Stimulated activated CD8-positive, alpha-beta memory T cell treated with anti-CD3 and anti-CD28 coated beads, Interleukin-12 subunit alpha, Interleukin-12 subunit beta, amount 100 ng/mL, for 1 hour (primary cell): Measurements from ENCODE around the gene ZNF280D.
"Not testable (repeated sequence)": the region's sequence is repeated elsewhere in the genome, so short reads cannot be mapped to it uniquely, and the experiment has no call there.

Source experiments
- DNase-seq: peaks from one replicate; pipeline ENCODE4 v3.0.0-alpha.2; 2020; ENCODE audit warnings: low read depth

The ZNF280D gene

GRCh38 chr15:56715220-56715619 lies 18.1 kb downstream of the ZNF280D start:
- no peak for DNase-seq

DNA sequence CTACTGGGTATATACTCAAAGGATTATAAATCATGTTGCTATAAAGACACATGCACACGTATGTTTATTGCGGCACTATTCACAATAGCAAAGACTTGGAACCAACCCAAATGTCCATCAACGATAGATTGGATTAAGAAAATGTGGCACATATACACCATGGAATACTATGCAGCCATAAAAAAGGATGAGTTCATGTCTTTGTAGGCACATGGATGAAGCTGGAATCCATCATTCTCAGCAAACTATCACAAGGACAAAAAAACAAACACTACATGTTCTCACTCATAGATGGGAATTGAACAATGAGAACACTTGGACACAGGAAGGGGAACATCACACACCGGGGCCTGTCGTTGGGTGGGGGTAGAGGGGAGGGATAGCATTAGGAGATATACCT lies 23.8 kb downstream of the ZNF280D start:
- not testable (repeated sequence) for DNase-seq

- no peak for DNase-seq
Observed at GRCh38 chr15:56699743-56700142, 33.6 kb downstream of the ZNF280D start.

DNA sequence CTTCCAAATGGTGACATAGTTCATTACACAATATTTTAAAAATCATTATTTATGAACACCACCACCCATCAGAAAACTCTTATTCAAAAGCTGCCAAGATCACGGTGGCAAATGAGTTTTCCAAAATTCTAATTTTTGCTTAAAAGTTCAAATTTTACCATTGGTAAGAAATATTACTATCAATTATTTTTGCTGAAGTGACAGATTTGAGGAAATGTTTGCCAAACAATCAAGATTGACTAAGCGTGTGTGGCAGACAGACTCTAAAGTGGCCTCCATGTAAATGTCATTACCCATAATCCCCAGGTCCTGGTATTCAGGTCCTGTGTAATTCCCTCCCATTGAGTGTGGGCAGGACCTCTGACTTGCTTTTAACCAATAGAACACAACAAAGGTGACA lies 35.0 kb downstream of the ZNF280D start:
- DNase-seq = no peak

DNA sequence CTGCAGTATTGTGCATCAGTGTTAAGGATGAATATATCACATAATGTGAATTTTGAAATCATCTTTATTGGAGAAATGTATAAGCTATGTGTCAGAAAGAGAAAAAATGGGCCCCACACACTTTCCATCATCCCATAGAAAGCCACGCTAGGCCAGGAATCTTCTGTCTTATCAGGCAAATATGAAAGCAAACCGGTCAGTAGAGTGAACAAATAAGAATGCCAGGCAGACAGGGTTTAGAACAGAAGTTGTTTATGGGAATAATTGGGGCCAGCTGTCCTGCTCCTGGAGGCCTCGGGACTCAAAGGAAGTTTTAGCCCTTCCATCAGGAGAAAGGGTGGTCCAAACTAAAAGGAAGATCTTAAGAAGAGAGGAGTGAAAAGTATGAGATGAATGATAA lies 39.5 kb downstream of the ZNF280D start:
- DNase-seq = no peak

GRCh38 chr15:56690733-56691132 lies 42.6 kb downstream of the ZNF280D start:
- no peak for DNase-seq

GRCh38 chr15:56683908-56684307 lies 49.4 kb downstream of the ZNF280D start:
- no peak for DNase-seq

DNA sequence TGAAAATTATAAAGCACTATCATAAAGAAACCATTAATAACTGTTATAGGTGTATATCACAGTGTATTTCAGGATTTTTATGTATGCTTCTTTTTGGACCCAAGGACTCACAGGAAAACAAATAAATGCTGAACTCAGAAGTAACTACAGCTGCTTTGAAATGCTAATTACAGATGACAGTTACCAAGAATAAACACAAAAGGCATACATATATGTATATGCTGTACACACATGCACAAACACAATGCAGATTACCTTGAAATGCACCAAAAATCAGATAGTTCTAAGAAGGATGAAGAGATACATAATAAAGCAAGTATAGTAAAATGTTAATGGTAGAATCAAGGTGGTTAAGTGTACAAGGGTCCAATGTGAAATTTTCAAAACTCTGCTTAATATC lies 52.2 kb downstream of the ZNF280D start:
- no peak for DNase-seq

DNA sequence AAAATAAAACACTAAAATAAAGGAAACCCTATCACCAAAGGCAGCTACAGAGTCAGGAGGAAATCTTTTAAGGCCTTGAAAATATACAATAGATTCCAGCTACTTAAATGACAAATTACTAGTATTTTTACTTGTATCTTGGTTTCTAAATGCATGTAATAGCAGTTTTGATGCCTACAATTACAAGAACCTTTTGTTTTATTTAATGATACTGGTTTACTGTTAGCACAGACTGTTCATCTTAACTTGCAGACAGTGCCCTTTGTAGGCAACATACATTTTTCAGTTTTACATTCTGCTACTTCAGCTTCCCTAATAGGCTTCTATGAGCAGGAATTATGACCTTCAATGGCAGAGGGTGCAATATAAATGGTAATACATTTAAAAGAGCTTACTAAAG lies 54.1 kb downstream of the ZNF280D start:
- DNase-seq = no peak

GRCh38 chr15:56678571-56678970 lies 54.7 kb downstream of the ZNF280D start:
- no peak for DNase-seq

DNA sequence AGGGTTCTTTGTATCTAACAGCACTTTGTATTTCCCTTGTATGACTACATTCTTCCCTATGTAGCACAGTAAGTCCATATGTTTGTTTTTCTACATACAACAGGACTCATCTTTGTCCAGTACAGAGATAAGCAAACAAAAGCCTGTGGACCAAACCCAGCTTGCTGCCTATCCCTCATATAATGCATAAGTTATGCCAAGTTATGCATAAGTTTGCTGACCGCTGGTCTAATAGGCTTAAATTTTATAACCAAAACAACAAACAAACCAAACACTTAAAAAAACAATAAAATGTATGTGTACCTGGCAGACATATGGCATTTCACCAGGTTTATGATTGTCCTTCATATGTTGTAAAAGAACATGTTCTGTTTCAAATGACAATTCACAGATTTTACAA lies 56.0 kb downstream of the ZNF280D start:
- no peak for DNase-seq

GRCh38 chr15:56675930-56676329 lies 57.4 kb downstream of the ZNF280D start:
- no peak for DNase-seq

DNA sequence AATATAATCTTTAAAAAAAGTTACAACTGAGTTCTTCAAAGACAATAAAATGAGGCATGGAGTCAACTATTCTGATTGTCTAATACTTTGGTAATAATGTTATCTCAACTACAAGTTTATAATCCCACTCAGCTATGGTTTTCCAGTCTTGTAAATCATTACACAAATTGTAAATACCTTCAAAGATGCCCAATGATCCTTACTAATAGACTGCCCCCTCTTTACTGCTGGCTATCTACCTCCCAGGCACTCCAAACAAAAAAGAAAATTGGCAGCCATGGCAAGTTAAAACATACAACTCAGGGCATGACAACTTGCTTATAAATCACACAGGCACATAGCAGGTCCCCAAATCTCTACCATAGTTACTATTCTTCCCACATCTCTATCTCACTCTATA lies 58.5 kb downstream of the ZNF280D start:
- DNase-seq = no peak

GRCh38 chr15:56672721-56673120 lies 60.6 kb downstream of the ZNF280D start:
- no peak for DNase-seq

- DNase-seq = no peak
Observed at GRCh38 chr15:56667517-56667916, 65.8 kb downstream of the ZNF280D start.

GRCh38 chr15:56660943-56661342 lies 72.4 kb downstream of the ZNF280D start:
- no peak for DNase-seq

GRCh38 chr15:56659197-56659596 lies 74.1 kb downstream of the ZNF280D start:
- no peak for DNase-seq

DNA sequence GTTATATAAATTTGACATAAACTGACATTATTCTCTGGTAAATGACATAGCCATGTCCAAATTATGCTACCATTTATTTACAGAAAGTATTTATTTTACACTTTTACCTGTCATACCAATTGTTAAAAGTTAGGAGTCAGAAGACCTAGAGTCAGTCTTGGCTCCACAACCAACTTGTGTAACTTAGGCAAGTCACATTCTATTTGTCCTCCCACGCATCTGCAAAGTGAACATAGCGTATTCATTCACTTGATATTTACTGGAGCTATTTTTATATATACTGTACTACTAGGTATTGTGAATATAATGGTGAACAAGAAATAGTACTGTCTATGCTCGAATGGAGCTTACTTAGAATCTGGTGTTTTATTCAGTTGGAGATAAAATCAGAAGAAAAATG lies 78.7 kb downstream of the ZNF280D start:
- no peak for DNase-seq

DNA sequence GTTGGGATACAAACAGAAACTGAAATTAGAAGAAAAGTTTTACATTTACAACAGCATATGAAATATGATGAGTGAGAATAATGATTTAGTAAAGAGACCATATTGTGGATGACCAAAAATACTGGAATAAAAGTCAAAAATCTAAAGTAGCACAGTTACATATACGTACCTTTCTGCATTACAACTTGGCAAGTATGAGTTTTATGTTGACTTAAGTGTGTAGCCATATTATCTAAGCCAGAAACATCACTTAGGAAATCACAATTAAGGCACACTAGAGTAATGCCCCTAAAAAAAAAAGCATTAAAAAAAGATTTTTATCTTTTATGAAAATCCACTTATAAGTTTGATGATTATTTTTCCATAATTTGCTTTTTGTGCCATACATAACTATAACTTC lies 79.1 kb downstream of the ZNF280D start:
- no peak for DNase-seq

DNA sequence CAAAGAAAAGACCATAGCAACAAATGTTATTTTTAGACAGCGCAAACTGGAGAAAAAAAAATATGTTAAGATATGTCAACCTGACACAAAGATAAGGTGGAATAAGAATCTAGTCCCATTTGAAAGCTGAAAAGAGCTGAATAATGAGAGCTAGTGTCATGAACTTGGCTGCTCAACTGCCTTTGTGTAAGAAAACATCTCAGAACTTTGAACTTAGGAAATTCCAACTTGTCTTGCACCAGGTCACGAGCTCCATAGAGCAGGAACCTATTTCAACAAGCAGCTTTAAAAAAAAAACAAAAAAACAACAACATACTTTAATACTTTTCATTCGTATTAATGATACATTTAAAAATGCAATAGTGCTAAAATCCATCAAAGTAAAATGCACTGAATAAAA lies 79.5 kb downstream of the ZNF280D start:
- no peak for DNase-seq

DNA sequence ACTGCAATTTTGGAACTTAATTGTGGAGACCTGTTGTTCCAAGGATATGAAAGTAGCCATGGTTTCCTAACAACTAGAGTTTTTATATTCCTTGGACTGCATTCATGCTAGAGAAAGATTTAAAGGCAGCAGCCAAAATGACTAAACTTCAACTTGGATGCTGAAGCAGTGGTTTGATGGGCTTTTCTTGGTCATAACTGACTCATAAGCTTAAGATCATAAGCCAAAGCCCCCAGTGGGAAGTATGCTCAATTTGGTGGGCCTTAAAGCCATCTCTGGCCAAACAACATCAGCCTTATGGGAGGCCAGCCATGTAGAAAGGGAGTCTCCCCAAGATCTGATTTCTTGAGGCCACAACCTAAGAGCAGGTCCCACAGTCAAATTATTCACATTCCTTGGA lies 80.2 kb downstream of the ZNF280D start:
- no peak for DNase-seq

GRCh38 chr15:56648311-56648710 lies 85.0 kb downstream of the ZNF280D start:
- no peak for DNase-seq

GRCh38 chr15:56640549-56640948 lies 92.8 kb downstream of the ZNF280D start:
- no peak for DNase-seq

GRCh38 chr15:56640127-56640526 lies 93.2 kb downstream of the ZNF280D start:
- DNase-seq = no peak

DNA sequence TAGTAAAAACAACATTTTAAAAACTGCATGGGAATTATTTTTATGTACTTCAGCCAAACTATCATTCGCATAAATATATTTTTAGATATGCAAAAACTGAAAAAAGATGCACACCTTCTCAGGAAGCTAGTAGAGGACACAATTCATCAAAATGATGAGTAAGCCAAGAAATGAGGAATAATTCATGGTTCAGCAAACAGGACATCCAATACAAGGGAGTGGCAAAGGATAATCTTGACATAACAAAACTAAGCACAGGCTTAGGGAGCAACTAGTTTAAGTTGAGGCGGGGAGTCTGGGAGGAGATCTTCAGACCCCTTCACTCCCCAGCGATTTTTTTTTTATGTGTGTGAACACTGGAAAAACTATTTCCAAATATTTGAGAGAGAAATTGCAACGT lies 93.7 kb downstream of the ZNF280D start:
- no peak for DNase-seq
